GM21619 (cell line): ENCODE measurements around the gene GSTA2.
"Not testable (repeated sequence)": the region's sequence is repeated elsewhere in the genome, so short reads cannot be mapped to it uniquely, and the experiment has no call there.

Experiments
- ATAC-seq: cut with Tn5 transposase; IDR thresholded peaks from one replicate; pipeline ENCODE4 v1.9.1; 2021; ENCODE audit not compliant: unreplicated experiment

Gene GSTA2

GRCh38 chr6:52760105-52760765 is 3.0 kb downstream of the GSTA2 start:
- ATAC-seq: no peak

GRCh38 chr6:52759085-52759484 is 4.2 kb downstream of the GSTA2 start:
- no peak for ATAC-seq

DNA sequence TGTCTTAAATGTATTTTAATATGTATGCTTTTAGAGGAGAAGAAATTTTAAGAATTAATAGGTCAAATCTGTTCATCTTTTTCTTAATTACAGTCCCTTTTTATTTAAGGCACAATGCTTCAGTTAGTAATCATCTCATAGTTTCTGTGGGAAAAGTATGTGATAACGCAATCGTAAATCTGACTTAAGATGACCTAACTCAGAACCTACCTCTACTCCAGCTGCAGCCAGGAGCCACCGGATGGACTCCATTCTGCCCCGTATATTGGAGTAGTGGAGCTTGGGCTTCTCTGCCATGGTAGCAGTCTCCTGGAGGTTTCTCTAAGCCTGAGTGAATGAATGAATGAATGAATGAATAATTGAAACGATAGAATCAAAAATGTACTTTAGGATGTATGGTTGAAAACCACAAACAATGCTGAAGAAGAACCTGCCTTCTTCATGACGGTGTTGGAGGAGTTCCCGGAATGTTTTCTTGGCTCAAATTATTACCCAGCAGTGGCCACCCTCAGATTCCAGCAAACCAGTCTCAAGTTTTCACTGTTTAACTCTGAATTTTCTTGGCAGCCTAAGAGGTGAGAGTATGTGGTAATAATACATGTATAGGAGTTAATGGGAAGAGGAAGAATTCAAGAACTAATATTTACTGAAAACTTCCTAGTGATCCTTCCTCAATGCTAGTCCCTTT is 5.5 kb downstream of the GSTA2 start:
- not testable (repeated sequence) for ATAC-seq

GRCh38 chr6:52754443-52754842 is 8.8 kb downstream of the GSTA2 start:
- no peak for ATAC-seq

- ATAC-seq: not testable (repeated sequence)
Measured at GRCh38 chr6:52753137-52753536, 10.1 kb downstream of the GSTA2 start.

- ATAC-seq: no peak
Measured at GRCh38 chr6:52752310-52752709, 11.0 kb downstream of the GSTA2 start.

GRCh38 chr6:52749556-52750152 is 13.6 kb downstream of the GSTA2 start:
- no peak for ATAC-seq

DNA sequence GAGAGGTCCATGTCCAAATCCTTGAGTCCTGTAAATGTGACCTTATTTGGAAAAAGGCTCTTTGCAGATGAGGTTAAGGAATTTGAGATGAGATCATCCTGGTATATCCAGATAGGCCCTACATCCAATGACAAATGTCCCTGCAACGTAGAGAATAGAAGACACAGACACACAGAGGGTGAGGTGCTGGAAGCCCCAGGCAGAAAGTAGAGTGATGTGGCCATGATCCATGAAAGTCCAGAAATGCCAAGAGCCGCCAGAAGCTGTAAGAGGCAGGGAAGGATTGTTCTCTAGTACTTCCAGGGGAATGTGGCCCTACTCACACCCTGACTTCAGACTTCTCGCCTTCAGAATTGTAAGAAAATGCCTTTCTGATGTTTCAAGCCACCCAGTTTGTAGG is 16.0 kb downstream of the GSTA2 start:
- not testable (repeated sequence) for ATAC-seq

GRCh38 chr6:52746213-52746612 is 17.1 kb downstream of the GSTA2 start:
- no peak for ATAC-seq

GRCh38 chr6:52745764-52746201 is 17.5 kb downstream of the GSTA2 start:
- ATAC-seq: no peak

DNA sequence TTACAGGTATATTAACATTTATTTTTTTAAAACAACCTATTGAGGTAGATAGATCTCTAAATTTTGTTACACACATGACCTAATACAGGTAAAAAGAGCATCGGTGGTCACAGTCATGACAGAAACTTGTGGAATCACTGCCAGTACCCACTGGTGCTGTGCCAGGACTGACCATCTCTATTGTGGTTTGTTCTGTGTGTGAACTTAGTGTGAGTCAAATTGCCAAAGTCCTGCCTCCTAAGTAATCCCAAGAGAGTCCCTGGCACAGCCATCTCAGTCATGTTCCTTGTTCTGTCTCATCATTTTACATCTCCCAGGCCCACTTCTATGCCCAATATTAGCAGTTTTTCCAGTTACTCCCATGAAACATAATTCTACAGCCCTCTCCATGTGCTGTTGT is 21.4 kb downstream of the GSTA2 start:
- ATAC-seq: no peak

DNA sequence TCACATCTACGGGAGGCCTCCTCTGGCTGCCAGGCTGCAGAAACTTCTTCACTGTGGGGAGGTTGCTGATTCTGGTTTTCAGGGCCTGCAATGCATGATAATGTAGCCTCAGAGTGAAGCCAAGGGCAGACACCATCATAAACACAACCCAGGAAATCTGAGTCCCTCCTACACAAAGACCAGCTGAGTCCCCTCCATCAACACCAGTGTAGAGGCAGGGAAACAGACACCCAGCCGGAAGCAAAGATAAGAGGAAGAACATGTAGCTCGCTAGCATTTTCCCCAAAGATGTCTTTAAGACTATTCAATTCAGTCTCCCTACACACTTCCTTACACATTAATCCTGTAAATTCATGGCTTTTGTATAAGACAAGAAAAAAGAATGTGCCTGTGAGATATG is 23.6 kb downstream of the GSTA2 start:
- no peak for ATAC-seq

GRCh38 chr6:52739134-52739533 is 24.1 kb downstream of the GSTA2 start:
- no peak for ATAC-seq

- ATAC-seq: no peak
Measured at GRCh38 chr6:52736145-52736544, 27.1 kb downstream of the GSTA2 start.

DNA sequence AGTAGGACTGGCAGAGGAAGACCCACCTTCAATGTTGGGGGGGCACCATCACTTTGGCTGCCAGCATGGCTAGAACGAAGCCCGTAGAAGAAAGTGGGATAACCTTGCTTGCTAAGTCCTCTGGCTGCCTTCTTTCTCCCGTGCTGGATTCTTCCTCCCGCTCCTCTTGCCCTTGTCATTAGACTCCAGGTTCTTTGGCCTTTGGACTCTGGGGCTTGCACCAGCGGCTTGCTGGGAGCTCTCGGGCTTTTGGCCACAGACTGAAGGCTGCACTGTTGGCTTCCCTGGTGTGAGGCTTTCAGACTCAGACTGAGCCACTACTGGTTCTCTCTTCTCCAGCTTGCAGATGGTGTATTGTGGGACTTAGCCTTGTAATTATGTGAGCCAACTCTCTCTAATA is 28.2 kb downstream of the GSTA2 start:
- ATAC-seq: no peak

GRCh38 chr6:52734072-52734471 is 29.2 kb downstream of the GSTA2 start:
- ATAC-seq: no peak

GRCh38 chr6:52733172-52733571 is 30.1 kb downstream of the GSTA2 start:
- no peak for ATAC-seq

DNA sequence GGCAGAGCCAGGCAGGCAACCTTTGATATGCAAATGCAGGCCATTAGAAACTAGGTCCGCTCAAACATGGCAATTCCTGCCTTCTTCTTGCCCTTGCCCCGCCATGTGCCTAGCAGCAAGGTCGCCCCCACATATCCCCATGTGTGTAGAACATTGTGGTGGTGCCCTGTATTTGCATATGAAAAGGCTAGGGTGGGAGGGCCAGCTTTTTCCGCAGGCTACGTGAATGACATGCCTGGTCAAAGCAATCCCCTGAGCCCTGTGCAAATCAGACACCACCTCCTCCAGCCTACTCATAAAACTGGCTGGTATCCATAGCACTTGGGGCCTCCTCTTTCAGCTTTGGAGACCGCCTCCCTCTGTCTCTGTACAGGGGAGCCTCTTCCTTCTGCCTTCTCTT is 31.6 kb downstream of the GSTA2 start:
- ATAC-seq: no peak

GRCh38 chr6:52729576-52729975 is 33.7 kb downstream of the GSTA2 start:
- no peak for ATAC-seq

GRCh38 chr6:52728394-52728793 is 34.9 kb downstream of the GSTA2 start:
- no peak for ATAC-seq

DNA sequence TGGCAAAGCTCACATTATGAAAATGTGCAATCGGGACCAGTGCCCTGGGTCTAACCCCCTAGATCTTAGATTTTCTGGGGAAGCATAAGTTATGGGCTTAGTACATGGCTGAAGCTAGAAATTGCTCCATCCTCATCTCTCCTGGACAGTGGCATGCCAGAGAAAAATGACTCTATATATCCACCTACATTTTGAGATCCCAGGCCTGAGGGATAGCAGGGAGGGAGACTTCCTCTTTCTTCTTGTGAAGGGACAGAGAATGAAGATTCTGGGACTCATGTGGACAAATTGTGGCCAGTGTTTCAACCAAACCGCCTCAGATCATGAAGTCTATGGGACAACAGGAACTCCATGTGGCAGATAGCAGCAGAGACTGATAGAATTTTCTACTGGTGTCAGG is 35.4 kb downstream of the GSTA2 start:
- no peak for ATAC-seq
